ENCODE data around the gene CRYBA2.

Gene CRYBA2

GRCh38 chr2:219030177-219030940 lies 37.1 kb upstream of the CRYBA2 start:
- no peaks in the 10 kb centered on the region for H3K27me3 ChIP-seq (ENCODE audit: insufficient read depth, low read depth, severe bottlenecking)

GRCh38 chr2:219029829-219030165 lies 36.6 kb upstream of the CRYBA2 start:
- no peak overlapping the region for H3K4me3 ChIP-seq (ENCODE audit: low read depth, low read length)
- TF ChIP-seq CTCF (IDR thresholded peaks at IDR 0.05; ENCODE audit: low read depth, low read length), result peak; percentile 97
- no peaks in the 10 kb centered on the region for H3K27me3 ChIP-seq (ENCODE audit: insufficient read depth, low read depth, severe bottlenecking)
- no peaks in the 10 kb centered on the region for H3K9me3 ChIP-seq (ENCODE audit: severe bottlenecking)
- H3K36me3 ChIP-seq, result no peaks in the 10 kb centered on the region
- DNase-seq, result peak; percentile 83
- H3K27ac ChIP-seq, result no peak overlapping the region

More at GRCh38 chr2:219030177-219030940, 37.1 kb upstream of the CRYBA2 start:
- H3K27ac ChIP-seq, result no peak overlapping the region
- no peak for DNase-seq
- TF ChIP-seq CTCF (IDR thresholded peaks at IDR 0.05; ENCODE audit: low read depth, low read length), result no peak
- no peaks in the 10 kb centered on the region for H3K36me3 ChIP-seq
- no peak overlapping the region for H3K4me3 ChIP-seq (ENCODE audit: low read depth, low read length)
- H3K9me3 ChIP-seq (ENCODE audit: severe bottlenecking), result no peaks in the 10 kb centered on the region

- Histone ChIP-seq H3K4me3 (ENCODE audit: low read depth, low read length) (no peak overlapping the region), H3K9me3 (ENCODE audit: severe bottlenecking) (no peaks in the 10 kb centered on the region), H3K36me3 (no peaks in the 10 kb centered on the region), H3K27ac (no peak overlapping the region), H3K27me3 (ENCODE audit: insufficient read depth, low read depth, severe bottlenecking) (no peaks in the 10 kb centered on the region)
- no peak for TF ChIP-seq CTCF (IDR thresholded peaks at IDR 0.05; ENCODE audit: low read depth, low read length)
- no peak for DNase-seq
These were observed 36.0 kb upstream of the CRYBA2 start for GRCh38 chr2:219028996-219029828.

GRCh38 chr2:219028141-219028540 lies 34.9 kb upstream of the CRYBA2 start:
- no peak for DNase-seq
- H3K27me3 ChIP-seq (ENCODE audit: insufficient read depth, low read depth, severe bottlenecking), result no peaks in the 10 kb centered on the region
- H3K27ac ChIP-seq, result no peak overlapping the region
- H3K36me3 ChIP-seq, result no peaks in the 10 kb centered on the region
- no peaks in the 10 kb centered on the region for H3K9me3 ChIP-seq (ENCODE audit: severe bottlenecking)
- no peak overlapping the region for H3K4me3 ChIP-seq (ENCODE audit: low read depth, low read length)
- TF ChIP-seq CTCF (IDR thresholded peaks at IDR 0.05; ENCODE audit: low read depth, low read length), result no peak

GRCh38 chr2:219027511-219028055 lies 34.4 kb upstream of the CRYBA2 start:
- TF ChIP-seq CTCF (IDR thresholded peaks at IDR 0.05; ENCODE audit: low read depth, low read length), result no peak
- no peaks in the 10 kb centered on the region for H3K36me3 ChIP-seq
- no peaks in the 10 kb centered on the region for H3K27me3 ChIP-seq (ENCODE audit: insufficient read depth, low read depth, severe bottlenecking)

More at GRCh38 chr2:219027511-219028055, 34.4 kb upstream of the CRYBA2 start:
- Histone ChIP-seq H3K4me3 (ENCODE audit: low read depth, low read length) (no peak overlapping the region), H3K27ac (no peak overlapping the region), H3K9me3 (ENCODE audit: severe bottlenecking) (no peaks in the 10 kb centered on the region)
- DNase-seq, result no peak
